Vagina (tissue), 2 donors: ENCODE results near the gene FHIP1A.

Experiments used
- POLR2A ChIP-seq, 2 donors: fragments of 450-650 bp; IDR thresholded peaks; one replicate each; pipeline ENCODE4 v1.6.1; 2017; ENCODE audit warnings: antibody characterized with exemption in 2 of 2, mild to moderate bottlenecking in 2 of 2, moderate library complexity in 2 of 2
- POLR2AphosphoS5 ChIP-seq, 2 donors: sonication (generic); formaldehyde crosslinking; IDR thresholded peaks; one replicate each; pipeline ENCODE4 v1.9.0; 2017; ENCODE audit warnings: antibody characterized with exemption in 2 of 2, mild to moderate bottlenecking in 2 of 2, low read depth in 1 of 2; ENCODE audit not compliant: insufficient read depth in 1 of 2
- TF ChIP-seq, protein P1 (sequence below), 3 experiments: fragments of 450-650 bp in 2 of 3; fragments of 200-600 bp in 1 of 3; sonication (generic) in 1 of 3; IDR thresholded peaks; one replicate each; pipeline ENCODE4 v1.5.1; 2017 to 2019; ENCODE audit warnings: antibody characterized with exemption in 3 of 3, mild to moderate bottlenecking in 2 of 3, moderate library complexity in 2 of 3

GRCh38 chr4:151446208-151446607 is 37.2 kb downstream of the FHIP1A start:
- TF ChIP-seq POLR2A (IDR thresholded peaks at IDR 0.05) (no peak), POLR2AphosphoS5 (IDR thresholded peaks at IDR 0.05; ENCODE audit: insufficient read depth in 1 of 2, low read depth in 1 of 2) (no peak)
- TF ChIP-seq, protein P1, sequence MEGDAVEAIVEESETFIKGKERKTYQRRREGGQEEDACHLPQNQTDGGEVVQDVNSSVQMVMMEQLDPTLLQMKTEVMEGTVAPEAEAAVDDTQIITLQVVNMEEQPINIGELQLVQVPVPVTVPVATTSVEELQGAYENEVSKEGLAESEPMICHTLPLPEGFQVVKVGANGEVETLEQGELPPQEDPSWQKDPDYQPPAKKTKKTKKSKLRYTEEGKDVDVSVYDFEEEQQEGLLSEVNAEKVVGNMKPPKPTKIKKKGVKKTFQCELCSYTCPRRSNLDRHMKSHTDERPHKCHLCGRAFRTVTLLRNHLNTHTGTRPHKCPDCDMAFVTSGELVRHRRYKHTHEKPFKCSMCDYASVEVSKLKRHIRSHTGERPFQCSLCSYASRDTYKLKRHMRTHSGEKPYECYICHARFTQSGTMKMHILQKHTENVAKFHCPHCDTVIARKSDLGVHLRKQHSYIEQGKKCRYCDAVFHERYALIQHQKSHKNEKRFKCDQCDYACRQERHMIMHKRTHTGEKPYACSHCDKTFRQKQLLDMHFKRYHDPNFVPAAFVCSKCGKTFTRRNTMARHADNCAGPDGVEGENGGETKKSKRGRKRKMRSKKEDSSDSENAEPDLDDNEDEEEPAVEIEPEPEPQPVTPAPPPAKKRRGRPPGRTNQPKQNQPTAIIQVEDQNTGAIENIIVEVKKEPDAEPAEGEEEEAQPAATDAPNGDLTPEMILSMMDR (IDR thresholded peaks at IDR 0.05): no peak
